ENCODE measurements around the gene XRCC5. TPM values are rescaled to one million over a fixed set of nuclear protein-coding genes. Genes with fewer than 3 reads are reported as not detected.

XRCC5 gene
- polyA plus RNA-seq, 1 donor (not counting 4 experiments of a cell fraction or from before 2014, with no cell fraction given) = 521 TPM

- Histone ChIP-seq H3K79me2 (ENCODE audit: control insufficient read depth, insufficient read depth, low read length) (no peaks in the 10 kb centered on the region), H3K27ac (ENCODE audit: control insufficient read depth, insufficient read depth, low read length) (no peak overlapping the region), H3K36me3 (ENCODE audit: control insufficient read depth in 2 of 2, extremely low read depth in 1 of 2, insufficient read depth in 2 of 2, low read length in 2 of 2) (no peaks in the 10 kb centered on the region), H3K4me2 (ENCODE audit: control insufficient read depth, extremely low read depth, insufficient read depth, low read depth, low read length) (no peak overlapping the region), H3K9ac (ENCODE audit: control insufficient read depth, extremely low read depth, insufficient read depth, low read length) (no peak overlapping the region), H3K27me3 (ENCODE audit: control insufficient read depth, extremely low read depth, insufficient read depth, low read length) (peaks cover 4% of the 10 kb centered on the region), H2AFZ (ENCODE audit: control insufficient read depth, low read length) (no peak overlapping the region), H3K9me3 (ENCODE audit: control insufficient read depth, low read depth, low read length) (no peaks in the 10 kb centered on the region), H3K4me1 (ENCODE audit: control insufficient read depth, extremely low read depth, insufficient read depth, low read length) (no peaks in the 10 kb centered on the region), H3K9me1 (ENCODE audit: control insufficient read depth, extremely low read depth, insufficient read depth, low read length) (no peaks in the 10 kb centered on the region), H3K4me3 (ENCODE audit: control insufficient read depth in 2 of 3, extremely low read depth in 1 of 3, insufficient read depth in 2 of 3, low read depth in 1 of 3, low read length in 3 of 3) (no peak overlapping the region), H4K20me1 (ENCODE audit: control insufficient read depth, extremely low read depth, insufficient read depth, low read length) (no peaks in the 10 kb centered on the region)
- FAIRE-seq (no peak), DNase-seq (ENCODE audit: low read depth, low spot score) (no peak)
- dilution Hi-C loops (cut with MboI; ENCODE audit: extremely low pct_ligation_motif_present, low sequenced_read_pairs) = no loop called here
- no peak for TF ChIP-seq CTCF (optimal IDR thresholded peaks at IDR 0.05 in 1 of 3, IDR thresholded peaks at IDR 0.05 in 1 of 3, conservative IDR thresholded peaks at IDR 0.05 in 1 of 3; ENCODE audit: extremely low read depth in 1 of 3, insufficient read depth in 2 of 3, low read length in 3 of 3)
- TF ChIP-seq EZH2 (IDR thresholded peaks at IDR 0.05; ENCODE audit: low read length) = no peak
These were observed 24.6 kb upstream of the XRCC5 start for GRCh38 chr2:216084547-216084946.

- Histone ChIP-seq H3K4me1 (ENCODE audit: control insufficient read depth, extremely low read depth, insufficient read depth, low read length) (no peaks in the 10 kb centered on the region), H3K9me3 (ENCODE audit: control insufficient read depth, low read depth, low read length) (no peaks in the 10 kb centered on the region)
- dilution Hi-C loops (cut with MboI; ENCODE audit: extremely low pct_ligation_motif_present, low sequenced_read_pairs) = no loop called here
These were observed 22.8 kb upstream of the XRCC5 start for GRCh38 chr2:216086207-216086893.

More at GRCh38 chr2:216086207-216086893, 22.8 kb upstream of the XRCC5 start:
- peaks cover 4% of the 10 kb centered on the region for H3K27me3 ChIP-seq (ENCODE audit: control insufficient read depth, extremely low read depth, insufficient read depth, low read length)
- H2AFZ ChIP-seq (ENCODE audit: control insufficient read depth, low read length) = no peak overlapping the region
- H4K20me1 ChIP-seq (ENCODE audit: control insufficient read depth, extremely low read depth, insufficient read depth, low read length) = no peaks in the 10 kb centered on the region
- H3K36me3 ChIP-seq (ENCODE audit: control insufficient read depth in 2 of 2, extremely low read depth in 1 of 2, insufficient read depth in 2 of 2, low read length in 2 of 2) = no peaks in the 10 kb centered on the region
- FAIRE-seq (no peak), DNase-seq (ENCODE audit: low read depth, low spot score) (no peak)
- H3K4me3 ChIP-seq (ENCODE audit: control insufficient read depth in 2 of 3, extremely low read depth in 1 of 3, insufficient read depth in 2 of 3, low read depth in 1 of 3, low read length in 3 of 3) = no peak overlapping the region
- no peak overlapping the region for H3K9ac ChIP-seq (ENCODE audit: control insufficient read depth, extremely low read depth, insufficient read depth, low read length)
- no peaks in the 10 kb centered on the region for H3K9me1 ChIP-seq (ENCODE audit: control insufficient read depth, extremely low read depth, insufficient read depth, low read length)
- H3K79me2 ChIP-seq (ENCODE audit: control insufficient read depth, insufficient read depth, low read length) = no peaks in the 10 kb centered on the region
- H3K4me2 ChIP-seq (ENCODE audit: control insufficient read depth, extremely low read depth, insufficient read depth, low read depth, low read length) = no peak overlapping the region
- TF ChIP-seq EZH2 (IDR thresholded peaks at IDR 0.05; ENCODE audit: low read length) = no peak
- TF ChIP-seq CTCF (optimal IDR thresholded peaks at IDR 0.05 in 1 of 3, IDR thresholded peaks at IDR 0.05 in 1 of 3, conservative IDR thresholded peaks at IDR 0.05 in 1 of 3; ENCODE audit: extremely low read depth in 1 of 3, insufficient read depth in 2 of 3, low read length in 3 of 3) = no peak
- H3K27ac ChIP-seq (ENCODE audit: control insufficient read depth, insufficient read depth, low read length) = no peak overlapping the region
